Liver (tissue), 9 donors: ENCODE data around the gene SPDEF. TPM values are rescaled to one million over a fixed set of nuclear protein-coding genes. Genes with fewer than 3 reads are reported as not detected.

Experiments used
- DNase-seq: peaks from one replicate; pipeline ENCODE4 v3.0.0-alpha.2; 2017; ENCODE audit warnings: low spot score
- H3K27ac ChIP-seq, 2 donors: one replicate each; pipeline ENCODE4 v1.7.0; 2013; ENCODE audit warnings: inconsistent platforms in 2 of 2, low read length in 2 of 2, control low read depth in 1 of 2, low read depth in 1 of 2, mild to moderate bottlenecking in 1 of 2
- H3K27me3 ChIP-seq, 4 donors: one replicate each; pipeline versions ENCODE4 v1.6.1 to v1.7.0; 2013; ENCODE audit warnings: low read length in 3 of 4, inconsistent platforms in 1 of 4, mild to moderate bottlenecking in 1 of 4, moderate library complexity in 1 of 4; ENCODE audit not compliant: control insufficient read depth in 4 of 4, insufficient read depth in 4 of 4
- H3K36me3 ChIP-seq, 4 donors: one replicate each; pipeline versions ENCODE4 v1.6.1 to v1.7.0; 2013; ENCODE audit warnings: low read length in 3 of 4, mild to moderate bottlenecking in 3 of 4, low read depth in 1 of 4, moderate library complexity in 1 of 4; ENCODE audit not compliant: control insufficient read depth in 4 of 4, insufficient read depth in 3 of 4
- H3K4me1 ChIP-seq, 4 donors: one replicate each; pipeline versions ENCODE4 v1.6.1 to v1.7.0; 2013; ENCODE audit warnings: low read length in 3 of 4, mild to moderate bottlenecking in 3 of 4, moderate library complexity in 1 of 4; ENCODE audit not compliant: control insufficient read depth in 4 of 4, insufficient read depth in 4 of 4
- H3K4me3 ChIP-seq, 3 donors: one replicate each; pipeline versions ENCODE4 v1.6.1 to v1.7.0; 2013; ENCODE audit warnings: low read length in 3 of 3, control low read depth in 1 of 3, low read depth in 1 of 3, mild to moderate bottlenecking in 1 of 3
- H3K9ac ChIP-seq, 2 donors: one replicate each; pipeline ENCODE4 v1.7.0; 2013; ENCODE audit warnings: low read length in 2 of 2, mild to moderate bottlenecking in 2 of 2, moderate library complexity in 2 of 2, control low read depth in 1 of 2, low read depth in 1 of 2
- H3K9me3 ChIP-seq, 4 donors: one replicate each; pipeline versions ENCODE4 v1.6.1 to v1.7.0; 2013; ENCODE audit warnings: low read length in 3 of 4; ENCODE audit not compliant: control insufficient read depth in 4 of 4
- ATF3 ChIP-seq: IDR thresholded peaks from 2 replicates; pipeline ENCODE4 v1.6.1; 2016; ENCODE audit warnings: antibody characterized with exemption
- CTCF ChIP-seq: fragments of 150-350 bp; IDR thresholded peaks from 2 replicates; pipeline ENCODE4 v1.5.1; 2017; ENCODE audit warnings: improper control_type of control experiment, low read depth, low read length; ENCODE audit not compliant: missing input control
- EGR1 ChIP-seq, 2 donors: IDR thresholded peaks; 2 replicates each; pipeline ENCODE4 v1.6.1; 2016 to 2018; ENCODE audit warnings: antibody characterized with exemption in 2 of 2, low read depth in 2 of 2
- FOXA1 ChIP-seq: IDR thresholded peaks from 2 replicates; pipeline ENCODE4 v1.6.1; 2016; ENCODE audit warnings: antibody characterized with exemption
- FOXA2 ChIP-seq: IDR thresholded peaks from 2 replicates; pipeline ENCODE4 v1.6.1; 2016; ENCODE audit warnings: antibody characterized with exemption
- GABPA ChIP-seq, 2 donors: IDR thresholded peaks in 1 of 2; conservative IDR thresholded peaks in 1 of 2; 2 replicates each; pipeline ENCODE4 v1.6.1; 2016; ENCODE audit warnings: antibody characterized with exemption in 2 of 2, mild to moderate bottlenecking in 1 of 2, moderate library complexity in 1 of 2
- HNF4A ChIP-seq, 2 donors: conservative IDR thresholded peaks; 2 replicates each; pipeline ENCODE4 v1.6.1; 2016; ENCODE audit warnings: antibody characterized with exemption in 2 of 2, mild to moderate bottlenecking in 2 of 2
- HNF4G ChIP-seq: IDR thresholded peaks from 2 replicates; pipeline ENCODE4 v1.6.1; 2016; ENCODE audit warnings: antibody characterized with exemption
- JUND ChIP-seq, 2 donors: IDR thresholded peaks; 2 replicates each; pipeline ENCODE4 v1.6.1; 2016; ENCODE audit warnings: antibody characterized with exemption in 2 of 2
- MAX ChIP-seq: IDR thresholded peaks from 2 replicates; pipeline ENCODE4 v1.6.1; 2016; ENCODE audit warnings: antibody characterized with exemption
- NR2F2 ChIP-seq: IDR thresholded peaks from 2 replicates; pipeline ENCODE4 v1.6.1; 2016; ENCODE audit warnings: antibody characterized with exemption
- RAD21 ChIP-seq, 2 donors: IDR thresholded peaks; 2 replicates each; pipeline ENCODE4 v1.6.1; 2016; ENCODE audit warnings: antibody characterized with exemption in 2 of 2, mild to moderate bottlenecking in 2 of 2
- REST ChIP-seq: IDR thresholded peaks from 2 replicates; pipeline ENCODE4 v1.6.1; 2016; ENCODE audit warnings: antibody characterized with exemption, mild to moderate bottlenecking
- RXRA ChIP-seq, 2 donors: IDR thresholded peaks; 2 replicates each; pipeline ENCODE4 v1.6.1; 2017 to 2018; ENCODE audit warnings: antibody characterized with exemption in 2 of 2, mild to moderate bottlenecking in 1 of 2
- SP1 ChIP-seq: IDR thresholded peaks from 2 replicates; pipeline ENCODE4 v1.6.1; 2018; ENCODE audit warnings: antibody characterized with exemption, mild to moderate bottlenecking
- TAF1 ChIP-seq: conservative IDR thresholded peaks from 2 replicates; pipeline ENCODE4 v1.6.1; 2016; ENCODE audit warnings: antibody characterized with exemption, mild to moderate bottlenecking
- YY1 ChIP-seq: IDR thresholded peaks from 2 replicates; pipeline ENCODE4 v1.6.1; 2016; ENCODE audit warnings: antibody characterized with exemption, mild to moderate bottlenecking
- ZBTB33 ChIP-seq: IDR thresholded peaks from 2 replicates; pipeline ENCODE4 v1.6.1; 2016; ENCODE audit warnings: antibody characterized with exemption
- WGBS: extraction: QIAGEN DNeasy Blood & Tissue Kit; methylation state at CpG from one replicate; pipeline ENCODE4 v1.1.7; 2013; 5-methylcytosine and 5-hydroxymethylcytosine counted together
- polyA plus RNA-seq, 2 donors: library from polyadenylated mRNA; stranded (reverse) in 1 of 2; unstranded in 1 of 2; fragments of 200-250 nt in 1 of 2; fragments of >200 nt in 1 of 2; fragmentation: Nextera tagmentation in 1 of 2; extraction: Ambion mirVana in 1 of 2; gene quantifications; one replicate each; pipeline versions ENCODE4 v1.2.1 to v1.2.3, GENCODE V29; 2013 to 2015
- total RNA-seq, 2 donors: library from RNA; depleted of rRNA; stranded (reverse); fragments of >200 nt; gene quantifications; one replicate each; pipeline ENCODE4 v1.2.3, GENCODE V29; 2014
- donor health status: healthy.
- donor health status: healthy.
- donor health status: healthy.
- donor health status: healthy.
- donor health status: healthy.

Gene SPDEF
- total and polyA plus RNA-seq, 4 donors: 0.05 to 0.09 TPM; not detected in 2

GRCh38 chr6:34568341-34569201, 12.4 kb upstream of the SPDEF start:
- TF ChIP-seq NR2F2: no peak
- TF ChIP-seq JUND (IDR thresholded peaks at IDR 0.05): no peak
- no peak for TF ChIP-seq SP1
- TF ChIP-seq FOXA2: no peak
- TF ChIP-seq EGR1 (IDR thresholded peaks at IDR 0.05; ENCODE audit: low read depth in 2 of 2): no peak
- H3K4me1 ChIP-seq: no peaks in the 10 kb centered on the region
- H3K9ac ChIP-seq: no peak overlapping the region
- H3K27ac ChIP-seq: no peak overlapping the region
- H3K27me3 ChIP-seq: no peaks in the 10 kb centered on the region
- no peaks in the 10 kb centered on the region for H3K36me3 ChIP-seq
- H3K9me3 ChIP-seq: no peaks in the 10 kb centered on the region
- no peak for DNase-seq
- no peak overlapping the region for H3K4me3 ChIP-seq
- WGBS: 74% methylated on average over 12 of the region's 12 CpGs

GRCh38 chr6:34566830-34567546, 10.9 kb upstream of the SPDEF start:
- no peak overlapping the region for H3K27ac ChIP-seq
- TF ChIP-seq FOXA1: no peak
- no peak for TF ChIP-seq TAF1
- no peak for TF ChIP-seq GABPA (IDR thresholded peaks at IDR 0.05 in 1 of 2, conservative IDR thresholded peaks at IDR 0.05 in 1 of 2)
- TF ChIP-seq CTCF: no peak
- no peak for TF ChIP-seq EGR1 (IDR thresholded peaks at IDR 0.05; ENCODE audit: low read depth in 2 of 2)
- TF ChIP-seq RXRA (IDR thresholded peaks at IDR 0.05): no peak
- no peak for TF ChIP-seq MAX
- no peak for TF ChIP-seq NR2F2
- TF ChIP-seq REST: no peak
- TF ChIP-seq RAD21 (IDR thresholded peaks at IDR 0.05): no peak
- no peak for TF ChIP-seq JUND (IDR thresholded peaks at IDR 0.05)
- no peak for TF ChIP-seq SP1
- TF ChIP-seq YY1: no peak
- TF ChIP-seq ZBTB33: no peak
- no peak for TF ChIP-seq ATF3
- no peak for TF ChIP-seq HNF4G
- TF ChIP-seq FOXA2: no peak
- TF ChIP-seq HNF4A (conservative IDR thresholded peaks at IDR 0.05): no peak
- no peaks in the 10 kb centered on the region for H3K27me3 ChIP-seq
- DNase-seq: no peak
- WGBS: 77% methylated on average over 14 of the region's 14 CpGs
- no peaks in the 10 kb centered on the region for H3K36me3 ChIP-seq
- H3K4me1 ChIP-seq: no peaks in the 10 kb centered on the region
- no peak overlapping the region for H3K4me3 ChIP-seq
- no peaks in the 10 kb centered on the region for H3K9me3 ChIP-seq
- H3K9ac ChIP-seq: no peak overlapping the region
